Activated naive CD8-positive, alpha-beta T cell (primary cell): ENCODE measurements around the gene PTGR3.
"Not testable (repeated sequence)": the region's sequence is repeated elsewhere in the genome, so short reads cannot be mapped to it uniquely, and the experiment has no call there.

Experiments
- H3K27ac Mint-ChIP-seq: one replicate; pipeline ENCODE4 v1.8.0; 2021; ENCODE audit warnings: mixed read lengths
- H3K27me3 Mint-ChIP-seq: one replicate; pipeline ENCODE4 v1.8.0; 2021; ENCODE audit warnings: mixed read lengths
- H3K36me3 Mint-ChIP-seq: one replicate; pipeline ENCODE4 v1.8.0; 2021; ENCODE audit warnings: mixed read lengths
- H3K4me1 Mint-ChIP-seq: one replicate; pipeline ENCODE4 v1.8.0; 2021; ENCODE audit warnings: low read depth, mixed read lengths
- H3K4me3 Mint-ChIP-seq: one replicate; pipeline ENCODE4 v1.8.0; 2021; ENCODE audit warnings: mild to moderate bottlenecking, mixed read lengths
- H3K9me3 Mint-ChIP-seq: one replicate; pipeline ENCODE4 v1.8.0; 2021; ENCODE audit warnings: low read depth, mixed read lengths

The PTGR3 gene

DNA sequence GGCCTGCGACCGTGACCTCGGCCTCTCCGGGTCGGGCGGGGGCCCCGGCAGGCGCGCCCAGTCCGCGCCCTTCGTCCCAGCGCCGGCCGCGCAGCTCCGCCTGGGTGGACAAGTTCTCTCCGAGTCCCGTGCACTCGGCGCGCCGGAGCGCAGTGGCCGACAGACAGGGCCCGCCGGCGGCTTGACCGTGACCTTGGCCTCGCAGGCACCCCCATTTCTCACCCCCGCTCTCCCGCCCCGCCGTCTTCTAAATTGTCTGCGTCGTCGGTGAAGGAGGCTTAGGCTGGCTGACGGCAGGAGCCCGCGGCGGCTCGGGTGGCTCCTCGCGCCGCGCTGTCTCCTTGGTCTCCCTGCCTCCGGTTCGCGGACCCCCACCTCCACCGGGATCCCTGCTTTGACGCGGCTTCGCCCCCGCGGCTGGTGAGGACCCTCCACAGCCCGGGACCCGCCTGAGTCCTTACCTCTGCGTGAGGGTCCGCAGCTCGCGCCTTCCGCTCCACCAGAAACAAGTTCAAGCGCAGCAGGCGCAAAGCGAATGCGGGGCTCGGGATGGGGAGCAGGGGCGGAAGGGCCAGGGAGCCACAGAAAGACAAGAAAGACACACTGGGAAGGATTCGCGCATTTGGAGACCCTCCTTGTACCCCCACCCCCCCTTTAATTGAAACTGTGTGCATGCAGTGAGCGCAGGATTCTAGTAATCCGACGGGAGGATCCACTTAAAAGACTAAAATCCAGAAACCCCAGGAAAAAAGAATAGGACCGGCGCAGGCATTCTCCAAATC lies 4.0 kb downstream of the PTGR3 start:
- Mint-ChIP-seq H3K36me3 (peaks cover 5% of the 10 kb centered on the region), H3K4me1 (peaks cover 41% of the 10 kb centered on the region), H3K4me3 (peak overlapping the region; percentile 74), H3K27me3 (no peaks in the 10 kb centered on the region), H3K9me3 (no peaks in the 10 kb centered on the region), H3K27ac (no peak overlapping the region)

GRCh38 chr18:75204269-75204731 lies 4.6 kb downstream of the PTGR3 start:
- Mint-ChIP-seq H3K27me3 (no peaks in the 10 kb centered on the region), H3K4me1 (peaks cover 42% of the 10 kb centered on the region), H3K27ac (no peak overlapping the region), H3K36me3 (peaks cover 5% of the 10 kb centered on the region), H3K9me3 (no peaks in the 10 kb centered on the region), H3K4me3 (no peak overlapping the region)

DNA sequence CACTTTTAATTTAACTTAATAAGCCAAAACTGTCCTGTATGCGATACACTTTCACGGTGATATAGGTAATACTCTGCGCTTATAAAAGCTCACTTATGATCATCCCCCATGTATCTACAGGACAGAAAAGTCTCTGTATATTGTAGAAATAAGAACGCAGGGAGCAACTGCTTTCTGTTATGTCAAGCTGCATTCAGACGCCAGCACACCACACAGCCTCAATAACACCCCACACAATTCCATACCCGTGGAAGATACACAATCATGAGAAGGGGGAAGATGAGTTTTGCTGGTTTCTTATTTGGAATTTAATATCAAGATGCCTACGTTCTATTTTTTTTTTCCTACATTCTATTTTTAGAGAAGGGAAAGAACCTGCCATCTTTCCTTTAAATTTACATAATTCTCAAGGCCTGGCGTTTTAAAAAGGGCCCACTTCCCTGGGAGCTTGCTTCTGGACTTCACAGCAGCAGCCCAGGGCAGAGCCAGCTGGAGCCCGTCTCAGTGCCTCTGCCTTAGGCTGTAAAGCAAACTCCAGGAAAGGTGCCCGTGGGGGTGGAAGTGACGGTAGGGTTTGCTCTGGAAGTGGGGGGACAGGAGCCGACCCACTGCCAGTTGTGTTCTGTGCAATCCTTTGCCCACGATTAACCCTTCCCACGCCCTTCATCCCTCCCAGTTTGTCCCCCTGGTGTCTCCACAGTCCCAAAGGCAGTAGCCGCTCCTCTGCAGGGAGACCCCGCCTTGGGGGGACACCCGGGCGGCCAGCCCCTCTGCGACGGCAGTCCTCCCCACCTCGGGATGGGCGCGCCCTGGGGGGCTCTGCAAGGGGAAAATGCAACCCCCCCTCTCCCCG lies 5.3 kb downstream of the PTGR3 start:
- Mint-ChIP-seq H3K27me3 (no peaks in the 10 kb centered on the region), H3K9me3 (no peaks in the 10 kb centered on the region), H3K36me3 (peaks cover 5% of the 10 kb centered on the region), H3K27ac (no peak overlapping the region), H3K4me1 (peaks cover 45% of the 10 kb centered on the region), H3K4me3 (peak overlapping the region; percentile 35)

DNA sequence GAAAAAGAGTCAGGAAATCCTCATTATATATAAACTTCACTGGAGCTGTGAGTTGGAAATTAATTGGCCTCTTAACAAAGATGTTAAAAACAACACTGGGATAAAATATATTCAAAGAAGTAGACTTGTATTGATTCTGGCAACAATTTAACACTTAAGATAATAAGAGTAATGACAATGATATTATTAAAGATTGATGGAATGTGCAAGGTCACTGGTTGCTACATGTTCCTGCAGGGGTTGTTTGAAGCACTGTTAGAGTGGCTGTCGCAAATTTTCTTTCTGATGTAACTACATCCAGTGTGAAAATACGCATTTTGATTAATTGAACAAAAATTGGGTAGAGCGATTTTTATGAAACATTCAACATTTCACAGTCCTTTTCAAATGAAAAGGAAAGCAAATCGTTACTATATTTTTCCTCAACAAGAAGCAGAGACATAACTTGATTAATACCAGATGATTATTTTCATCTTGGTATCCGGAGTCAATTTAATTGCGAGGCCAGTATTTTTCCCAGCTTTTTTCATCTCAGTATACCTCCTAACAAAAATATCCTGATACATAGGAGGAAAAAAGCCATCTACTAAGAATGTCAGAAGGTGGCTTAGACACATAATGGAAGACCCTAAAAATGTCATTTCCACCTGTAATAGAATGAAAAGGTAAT lies 6.1 kb downstream of the PTGR3 start:
- Mint-ChIP-seq H3K36me3 (peaks cover 5% of the 10 kb centered on the region), H3K27ac (peak overlapping the region; percentile 18), H3K4me1 (peaks cover 48% of the 10 kb centered on the region), H3K27me3 (no peaks in the 10 kb centered on the region), H3K9me3 (no peaks in the 10 kb centered on the region), H3K4me3 (no peak overlapping the region)

DNA sequence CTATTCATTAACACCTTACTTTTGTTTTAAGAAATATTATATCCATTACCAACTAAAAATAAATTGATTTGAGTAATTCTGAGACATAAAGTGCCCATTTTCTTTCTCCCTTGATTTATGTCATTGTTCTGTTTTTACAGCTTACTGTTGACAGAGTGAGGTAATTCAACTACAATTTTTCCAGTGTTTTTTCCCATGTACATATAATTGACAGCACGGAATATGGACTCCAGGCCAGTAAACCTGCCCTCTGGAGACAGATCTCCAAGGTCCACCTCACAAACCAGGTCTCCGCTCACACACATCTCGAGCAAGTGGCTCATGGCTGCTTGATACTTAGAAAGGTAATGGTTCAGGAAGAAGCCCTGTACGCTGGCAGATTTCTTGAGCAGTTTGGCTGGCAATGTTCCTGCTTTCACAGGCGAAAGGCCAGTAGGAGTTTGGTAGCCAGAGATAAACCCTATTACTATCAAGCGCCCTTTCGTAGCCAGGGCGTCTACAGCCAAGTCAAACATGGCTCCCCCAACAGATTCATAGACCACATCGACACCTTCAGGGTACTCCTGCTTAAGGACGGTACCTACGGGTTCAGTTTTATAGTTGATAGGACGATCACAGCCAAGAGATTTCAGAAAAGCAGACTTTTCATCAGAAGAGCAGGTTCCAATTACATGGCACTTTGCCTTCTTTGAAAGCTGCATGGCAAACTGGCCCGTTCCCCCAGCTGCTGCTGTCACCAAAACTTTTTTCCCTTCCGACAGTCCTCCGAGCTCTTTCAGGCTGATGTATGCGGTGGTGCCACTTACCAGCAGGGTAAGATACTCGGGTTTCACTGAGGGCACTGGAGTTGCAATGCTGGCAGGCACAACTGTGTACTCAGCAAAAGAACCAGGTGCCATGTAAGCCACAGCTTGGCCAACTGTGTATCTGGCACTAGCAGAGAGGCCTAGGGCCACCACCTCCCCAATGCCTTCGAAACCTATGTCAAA lies 7.4 kb downstream of the PTGR3 start:
- Mint-ChIP-seq H3K4me1 (peaks cover 49% of the 10 kb centered on the region), H3K36me3 (peaks cover 6% of the 10 kb centered on the region), H3K9me3 (no peaks in the 10 kb centered on the region), H3K27ac (no peak overlapping the region), H3K4me3 (no peak overlapping the region), H3K27me3 (no peaks in the 10 kb centered on the region)

- Mint-ChIP-seq H3K9me3 (no peaks in the 10 kb centered on the region), H3K27me3 (no peaks in the 10 kb centered on the region), H3K36me3 (peaks cover 7% of the 10 kb centered on the region), H3K4me1 (peaks cover 41% of the 10 kb centered on the region), H3K4me3 (no peak overlapping the region), H3K27ac (peak overlapping the region; percentile 79)
Measured at GRCh38 chr18:75200605-75201280, 8.2 kb downstream of the PTGR3 start.

GRCh38 chr18:75200071-75200470 lies 8.9 kb downstream of the PTGR3 start:
- Mint-ChIP-seq H3K27ac (no peak overlapping the region), H3K27me3 (no peaks in the 10 kb centered on the region), H3K9me3 (no peaks in the 10 kb centered on the region), H3K4me1 (peaks cover 36% of the 10 kb centered on the region), H3K36me3 (peaks cover 7% of the 10 kb centered on the region), H3K4me3 (no peak overlapping the region)

GRCh38 chr18:75199327-75199726 lies 9.6 kb downstream of the PTGR3 start:
- H3K4me3 Mint-ChIP-seq: no peak overlapping the region
- no peaks in the 10 kb centered on the region for H3K27me3 Mint-ChIP-seq
- peaks cover 38% of the 10 kb centered on the region for H3K4me1 Mint-ChIP-seq
- H3K27ac Mint-ChIP-seq: peak overlapping the region; percentile 50
- peaks cover 7% of the 10 kb centered on the region for H3K36me3 Mint-ChIP-seq
- H3K9me3 Mint-ChIP-seq: no peaks in the 10 kb centered on the region

DNA sequence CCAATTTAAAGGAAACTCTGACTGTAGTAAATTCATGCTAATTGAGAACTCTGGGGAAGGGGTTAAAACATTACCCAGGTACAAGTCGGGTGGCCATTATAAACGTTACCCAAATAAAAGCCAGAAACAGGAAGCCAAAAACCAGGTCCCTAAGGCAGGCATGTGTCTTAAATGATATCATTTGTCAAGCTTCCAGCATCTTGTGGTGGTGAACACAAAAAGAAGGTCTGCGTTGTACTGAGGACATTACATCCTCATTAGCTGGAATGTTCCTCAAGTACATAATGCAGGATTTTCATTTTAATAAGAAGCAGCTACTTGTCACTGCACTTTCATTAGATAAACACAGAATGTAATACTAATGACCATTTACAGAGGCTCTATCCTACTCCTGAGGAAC lies 10.9 kb downstream of the PTGR3 start:
- H3K4me3 Mint-ChIP-seq: no peak overlapping the region
- peak overlapping the region; percentile 5 for H3K27ac Mint-ChIP-seq
- H3K27me3 Mint-ChIP-seq: no peaks in the 10 kb centered on the region
- H3K4me1 Mint-ChIP-seq: peaks cover 36% of the 10 kb centered on the region
- peaks cover 7% of the 10 kb centered on the region for H3K36me3 Mint-ChIP-seq
- H3K9me3 Mint-ChIP-seq: no peaks in the 10 kb centered on the region

- no peaks in the 10 kb centered on the region for H3K9me3 Mint-ChIP-seq
- peaks cover 2% of the 10 kb centered on the region for H3K36me3 Mint-ChIP-seq
- no peaks in the 10 kb centered on the region for H3K27me3 Mint-ChIP-seq
- no peak overlapping the region for H3K4me3 Mint-ChIP-seq
- peaks cover 17% of the 10 kb centered on the region for H3K4me1 Mint-ChIP-seq
- H3K27ac Mint-ChIP-seq: no peak overlapping the region
Measured at GRCh38 chr18:75192899-75193298, 16.0 kb downstream of the PTGR3 start.

- Mint-ChIP-seq H3K27me3 (no peaks in the 10 kb centered on the region), H3K36me3 (peaks cover 3% of the 10 kb centered on the region), H3K27ac (no peak overlapping the region), H3K4me1 (peaks cover 4% of the 10 kb centered on the region), H3K4me3 (no peak overlapping the region), H3K9me3 (no peaks in the 10 kb centered on the region)
Measured at GRCh38 chr18:75189696-75190095, 19.2 kb downstream of the PTGR3 start.

- H3K9me3 Mint-ChIP-seq, H3K36me3 Mint-ChIP-seq, H3K4me1 Mint-ChIP-seq, H3K27ac Mint-ChIP-seq, H3K27me3 Mint-ChIP-seq, H3K4me3 Mint-ChIP-seq: not testable (repeated sequence)
Measured at GRCh38 chr18:75187702-75188101, 21.2 kb downstream of the PTGR3 start.

DNA sequence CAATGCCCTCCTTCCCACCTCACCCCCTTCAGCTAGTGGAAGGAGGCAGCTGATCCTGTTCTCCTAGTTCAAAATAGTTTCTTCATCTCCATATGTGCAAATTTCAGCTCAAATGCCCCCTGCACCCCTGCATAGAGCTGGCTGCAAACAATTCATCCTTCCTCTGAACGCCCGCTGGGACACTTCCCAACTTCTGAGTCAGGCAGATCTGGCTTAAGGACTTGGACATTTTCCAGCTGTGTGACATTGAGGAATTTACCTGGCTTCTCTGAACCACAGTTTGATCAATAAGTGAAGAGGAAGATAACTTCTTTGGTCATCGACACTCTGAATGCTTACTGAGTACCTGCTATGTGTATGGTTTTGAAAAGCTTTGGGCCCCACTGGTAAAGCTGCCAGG lies 23.5 kb downstream of the PTGR3 start:
- H3K9me3 Mint-ChIP-seq: no peaks in the 10 kb centered on the region
- no peaks in the 10 kb centered on the region for H3K27me3 Mint-ChIP-seq
- no peaks in the 10 kb centered on the region for H3K4me1 Mint-ChIP-seq
- H3K4me3 Mint-ChIP-seq: no peak overlapping the region
- H3K27ac Mint-ChIP-seq: no peak overlapping the region
- peaks cover 3% of the 10 kb centered on the region for H3K36me3 Mint-ChIP-seq
